Neural cell (in vitro differentiated cells): ENCODE measurements around the gene TRIM24. TPM values are rescaled to one million over a fixed set of nuclear protein-coding genes. Genes with fewer than 3 reads are reported as not detected.
"Not testable (repeated sequence)": the region's sequence is repeated elsewhere in the genome, so short reads cannot be mapped to it uniquely, and the experiment has no call there.

Experiments used
- H2AFZ ChIP-seq: fragments of 200-600, 300-800 bp; sonication (generic), shearing (Covaris generic); 2 replicates; pipeline ENCODE4 v1.6.0; 2014; ENCODE audit warnings: low read depth, mild to moderate bottlenecking, antibody characterized with exemption, low read length, moderate library complexity
- H3F3A ChIP-seq: fragments of 200-600 bp; shearing (Covaris generic); 2 replicates; pipeline ENCODE4 v1.6.1; 2016; ENCODE audit warnings: mild to moderate bottlenecking, moderate library complexity, mixed read lengths, antibody characterized with exemption, low read length; ENCODE audit not compliant: insufficient read depth, poor library complexity, severe bottlenecking
- H3K27ac ChIP-seq: fragments of 200-600, 300-800 bp; sonication (generic), shearing (Covaris generic); 2 replicates; pipeline ENCODE4 v1.5.1; 2014; ENCODE audit warnings: mild to moderate bottlenecking, low read length, moderate library complexity
- H3K27me3 ChIP-seq: fragments of 300-800, 200-600 bp; sonication (generic), shearing (Covaris generic); 2 replicates; pipeline ENCODE4 v1.6.0; 2014; ENCODE audit warnings: mild to moderate bottlenecking, low read depth, low read length, moderate library complexity; ENCODE audit not compliant: insufficient read depth
- H3K36me3 ChIP-seq: fragments of 300-800, 200-600 bp; sonication (generic), shearing (Covaris generic); 2 replicates; pipeline ENCODE4 v1.5.1; 2014; ENCODE audit warnings: mild to moderate bottlenecking, antibody characterized with exemption, low read length, moderate library complexity; ENCODE audit not compliant: insufficient read depth
- H3K4me2 ChIP-seq: fragments of 300-800, 200-600 bp; sonication (generic), shearing (Covaris generic); 2 replicates; pipeline ENCODE4 v1.6.0; 2014; ENCODE audit warnings: mild to moderate bottlenecking, low read length
- H3K4me3 ChIP-seq: fragments of 300-800, 200-600 bp; sonication (generic), shearing (Covaris generic); 2 replicates; pipeline ENCODE4 v1.5.1; 2014; ENCODE audit warnings: mild to moderate bottlenecking, low read length, moderate library complexity
- H3K79me2 ChIP-seq: fragments of 200-600 bp; shearing (Covaris generic); replicated peaks from 2 replicates; pipeline ENCODE4 v1.6.0; 2014; ENCODE audit warnings: mild to moderate bottlenecking, low read length, moderate library complexity; ENCODE audit not compliant: insufficient read depth
- H3K9ac ChIP-seq: fragments of 300-800, 200-600 bp; sonication (generic), shearing (Covaris generic); 2 replicates; pipeline ENCODE4 v1.6.1; 2016; ENCODE audit warnings: mild to moderate bottlenecking, low read length, mixed read lengths
- H3K9me2 ChIP-seq: fragments of 200-600 bp; shearing (Covaris generic); 2 replicates; pipeline ENCODE4 v1.6.1; 2016; ENCODE audit warnings: mild to moderate bottlenecking, low read length, mixed read lengths; ENCODE audit not compliant: insufficient read depth
- H3K9me3 ChIP-seq: fragments of 200-600, 300-800 bp; sonication (generic), shearing (Covaris generic); 2 replicates; pipeline ENCODE4 v1.6.1; 2016; ENCODE audit warnings: mild to moderate bottlenecking, mixed run types, low read length, moderate library complexity, mixed read lengths
- H4K20me1 ChIP-seq: fragments of 200-600 bp; shearing (Covaris generic); 2 replicates; pipeline ENCODE4 v1.6.1; 2016; ENCODE audit warnings: mild to moderate bottlenecking, mixed run types; ENCODE audit not compliant: insufficient read depth
- EP300 ChIP-seq: fragments of 450-650 bp; conservative IDR thresholded peaks from 2 replicates; pipeline ENCODE4 v1.6.1; 2014; ENCODE audit warnings: antibody characterized with exemption, mild to moderate bottlenecking, moderate library complexity; ENCODE audit not compliant: poor library complexity, severe bottlenecking
- EZH2 ChIP-seq: fragments of 200-600, 300-800 bp; shearing (Covaris generic), sonication (generic); IDR thresholded peaks from 2 replicates; pipeline ENCODE4 v1.6.1; 2014; ENCODE audit warnings: antibody characterized with exemption, low read length, borderline replicate concordance, mild to moderate bottlenecking; ENCODE audit not compliant: insufficient read depth, poor library complexity, severe bottlenecking
- MXI1 ChIP-seq: fragments of 450-650 bp; conservative IDR thresholded peaks from 2 replicates; pipeline ENCODE4 v1.6.1; 2014; ENCODE audit warnings: antibody characterized with exemption, mild to moderate bottlenecking; ENCODE audit not compliant: poor library complexity, severe bottlenecking
- POLR2AphosphoS5 ChIP-seq: IDR thresholded peaks from 2 replicates; pipeline ENCODE4 v1.6.1; 2012
- RAD21 ChIP-seq: fragments of 450-650 bp; conservative IDR thresholded peaks from 2 replicates; pipeline ENCODE4 v1.6.1; 2014; ENCODE audit warnings: antibody characterized with exemption, mild to moderate bottlenecking, moderate library complexity
- SMC3 ChIP-seq: fragments of 450-650 bp; conservative IDR thresholded peaks from 2 replicates; pipeline ENCODE4 v1.6.1; 2014; ENCODE audit warnings: antibody characterized with exemption, mild to moderate bottlenecking, moderate library complexity; ENCODE audit not compliant: poor library complexity
- TAF1 ChIP-seq: IDR thresholded peaks from 2 replicates; pipeline ENCODE4 v1.6.1; 2012; ENCODE audit warnings: low read depth
- polyA plus RNA-seq: library from polyadenylated mRNA; depleted of rRNA; stranded (reverse); fragments of >200 nt; gene quantifications from 2 replicates; pipeline ENCODE4 v1.2.3, GENCODE V29; 2014
- TF ChIP-seq, protein P1 (sequence below): fragments of 450-650 bp; IDR thresholded peaks from 2 replicates; pipeline ENCODE4 v1.5.1; 2014; ENCODE audit warnings: antibody characterized with exemption, mild to moderate bottlenecking, moderate library complexity; ENCODE audit not compliant: poor library complexity, severe bottlenecking
- TF ChIP-seq, protein P2 (sequence below): IDR thresholded peaks from 2 replicates; pipeline ENCODE4 v1.6.1; 2012; ENCODE audit warnings: borderline replicate concordance

TRIM24 gene
- polyA plus RNA-seq, 1 donor from 2014 or later: 47.1 TPM

DNA sequence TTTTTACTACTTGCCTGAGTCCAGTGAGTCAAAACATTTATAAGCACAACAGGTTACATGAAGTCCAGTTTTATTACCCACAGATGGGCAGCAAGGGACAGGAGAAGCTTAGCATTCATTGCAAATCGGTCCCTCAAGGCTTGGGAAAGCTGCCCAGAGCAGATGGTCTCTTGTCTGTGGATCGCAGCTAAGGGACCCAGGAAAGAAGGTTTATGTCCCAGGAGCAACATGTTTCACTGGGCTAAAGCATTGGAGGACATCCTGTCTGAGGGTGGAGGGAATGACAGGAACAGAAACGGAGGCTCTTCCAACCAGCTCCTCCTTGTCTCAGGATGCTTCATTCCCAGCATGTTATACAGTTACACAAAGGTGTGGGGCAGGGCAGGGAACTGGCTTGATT, 39.3 kb downstream of the TRIM24 start:
- TF ChIP-seq MXI1 (no peak), EP300 (no peak), TAF1 (no peak), RAD21 (no peak), EZH2 (no peak), POLR2AphosphoS5 (no peak), SMC3 (no peak)
- TF ChIP-seq, protein P1, sequence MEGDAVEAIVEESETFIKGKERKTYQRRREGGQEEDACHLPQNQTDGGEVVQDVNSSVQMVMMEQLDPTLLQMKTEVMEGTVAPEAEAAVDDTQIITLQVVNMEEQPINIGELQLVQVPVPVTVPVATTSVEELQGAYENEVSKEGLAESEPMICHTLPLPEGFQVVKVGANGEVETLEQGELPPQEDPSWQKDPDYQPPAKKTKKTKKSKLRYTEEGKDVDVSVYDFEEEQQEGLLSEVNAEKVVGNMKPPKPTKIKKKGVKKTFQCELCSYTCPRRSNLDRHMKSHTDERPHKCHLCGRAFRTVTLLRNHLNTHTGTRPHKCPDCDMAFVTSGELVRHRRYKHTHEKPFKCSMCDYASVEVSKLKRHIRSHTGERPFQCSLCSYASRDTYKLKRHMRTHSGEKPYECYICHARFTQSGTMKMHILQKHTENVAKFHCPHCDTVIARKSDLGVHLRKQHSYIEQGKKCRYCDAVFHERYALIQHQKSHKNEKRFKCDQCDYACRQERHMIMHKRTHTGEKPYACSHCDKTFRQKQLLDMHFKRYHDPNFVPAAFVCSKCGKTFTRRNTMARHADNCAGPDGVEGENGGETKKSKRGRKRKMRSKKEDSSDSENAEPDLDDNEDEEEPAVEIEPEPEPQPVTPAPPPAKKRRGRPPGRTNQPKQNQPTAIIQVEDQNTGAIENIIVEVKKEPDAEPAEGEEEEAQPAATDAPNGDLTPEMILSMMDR: no peak
- TF ChIP-seq, protein P2, sequence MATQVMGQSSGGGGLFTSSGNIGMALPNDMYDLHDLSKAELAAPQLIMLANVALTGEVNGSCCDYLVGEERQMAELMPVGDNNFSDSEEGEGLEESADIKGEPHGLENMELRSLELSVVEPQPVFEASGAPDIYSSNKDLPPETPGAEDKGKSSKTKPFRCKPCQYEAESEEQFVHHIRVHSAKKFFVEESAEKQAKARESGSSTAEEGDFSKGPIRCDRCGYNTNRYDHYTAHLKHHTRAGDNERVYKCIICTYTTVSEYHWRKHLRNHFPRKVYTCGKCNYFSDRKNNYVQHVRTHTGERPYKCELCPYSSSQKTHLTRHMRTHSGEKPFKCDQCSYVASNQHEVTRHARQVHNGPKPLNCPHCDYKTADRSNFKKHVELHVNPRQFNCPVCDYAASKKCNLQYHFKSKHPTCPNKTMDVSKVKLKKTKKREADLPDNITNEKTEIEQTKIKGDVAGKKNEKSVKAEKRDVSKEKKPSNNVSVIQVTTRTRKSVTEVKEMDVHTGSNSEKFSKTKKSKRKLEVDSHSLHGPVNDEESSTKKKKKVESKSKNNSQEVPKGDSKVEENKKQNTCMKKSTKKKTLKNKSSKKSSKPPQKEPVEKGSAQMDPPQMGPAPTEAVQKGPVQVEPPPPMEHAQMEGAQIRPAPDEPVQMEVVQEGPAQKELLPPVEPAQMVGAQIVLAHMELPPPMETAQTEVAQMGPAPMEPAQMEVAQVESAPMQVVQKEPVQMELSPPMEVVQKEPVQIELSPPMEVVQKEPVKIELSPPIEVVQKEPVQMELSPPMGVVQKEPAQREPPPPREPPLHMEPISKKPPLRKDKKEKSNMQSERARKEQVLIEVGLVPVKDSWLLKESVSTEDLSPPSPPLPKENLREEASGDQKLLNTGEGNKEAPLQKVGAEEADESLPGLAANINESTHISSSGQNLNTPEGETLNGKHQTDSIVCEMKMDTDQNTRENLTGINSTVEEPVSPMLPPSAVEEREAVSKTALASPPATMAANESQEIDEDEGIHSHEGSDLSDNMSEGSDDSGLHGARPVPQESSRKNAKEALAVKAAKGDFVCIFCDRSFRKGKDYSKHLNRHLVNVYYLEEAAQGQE: no peak
- Histone ChIP-seq H3K9me3 (no peaks in the 10 kb centered on the region), H3K79me2 (peaks cover 100% of the 10 kb centered on the region), H3K9me2 (no peaks in the 10 kb centered on the region), H2AFZ (no peak overlapping the region), H3K9ac (no peak overlapping the region), H3F3A (no peaks in the 10 kb centered on the region), H3K27ac (no peak overlapping the region), H3K36me3 (no peaks in the 10 kb centered on the region), H3K4me2 (no peak overlapping the region), H3K4me3 (no peak overlapping the region), H3K27me3 (no peaks in the 10 kb centered on the region), H4K20me1 (no peaks in the 10 kb centered on the region)

DNA sequence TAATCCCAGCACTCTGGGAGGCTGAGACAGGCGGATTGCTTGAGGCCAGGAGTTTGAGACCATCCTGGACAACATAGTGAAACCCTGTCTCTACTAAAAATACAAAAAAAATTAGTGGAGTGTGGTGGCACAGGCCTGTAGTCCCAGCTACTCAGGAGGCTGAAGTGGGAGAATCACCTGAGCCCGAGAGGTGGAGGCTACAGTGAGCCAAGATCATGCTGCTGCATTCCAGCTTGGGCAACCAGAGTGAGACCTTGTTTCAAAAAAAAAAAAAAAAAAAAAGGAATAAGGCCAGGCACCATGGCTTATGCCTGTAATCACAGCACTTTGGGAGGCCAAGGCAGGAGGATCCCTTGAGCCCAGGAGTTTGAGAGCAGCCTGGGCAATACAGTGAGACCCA, 40.2 kb downstream of the TRIM24 start:
- not testable (repeated sequence) for H4K20me1 ChIP-seq, H3K9ac ChIP-seq, H3K27ac ChIP-seq

DNA sequence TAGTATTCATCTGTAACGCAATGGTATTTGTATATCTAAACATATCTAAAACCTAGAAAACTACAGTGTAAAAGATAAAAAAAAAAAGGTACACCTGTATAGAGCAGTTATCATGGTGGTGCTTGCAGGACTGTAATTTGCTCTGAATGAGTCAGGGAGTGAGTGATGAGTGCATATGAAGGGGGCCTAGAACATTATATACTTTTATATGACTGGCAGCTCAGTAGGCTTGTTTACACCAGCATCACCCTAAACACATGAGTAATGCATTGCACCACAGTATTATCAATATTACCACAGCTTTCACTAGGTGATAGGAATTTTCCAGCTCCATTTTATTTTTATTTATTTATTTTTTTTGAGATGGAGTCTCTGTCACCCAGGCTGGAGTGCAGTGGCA, 40.8 kb downstream of the TRIM24 start:
- H3K36me3 ChIP-seq: no peaks in the 10 kb centered on the region
- H3K9ac ChIP-seq: no peak overlapping the region
- no peak overlapping the region for H3K4me3 ChIP-seq
- H3K27ac ChIP-seq: no peak overlapping the region
- H3K9me2 ChIP-seq: no peaks in the 10 kb centered on the region
- no peak overlapping the region for H2AFZ ChIP-seq
- TF ChIP-seq EP300: no peak
- TF ChIP-seq EZH2: no peak
- no peak for TF ChIP-seq SMC3
- no peak for TF ChIP-seq MXI1
- H3K27me3 ChIP-seq: no peaks in the 10 kb centered on the region
- peaks cover 100% of the 10 kb centered on the region for H3K79me2 ChIP-seq
- H3K9me3 ChIP-seq: no peaks in the 10 kb centered on the region
- no peaks in the 10 kb centered on the region for H4K20me1 ChIP-seq
- no peaks in the 10 kb centered on the region for H3F3A ChIP-seq
- no peak overlapping the region for H3K4me2 ChIP-seq

More for the DNA sequence above, 40.2 kb downstream of the TRIM24 start:
- H3K4me3 ChIP-seq, H2AFZ ChIP-seq, H3F3A ChIP-seq, H3K27me3 ChIP-seq, H3K4me2 ChIP-seq, H3K36me3 ChIP-seq, H3K9me2 ChIP-seq, H3K9me3 ChIP-seq: not testable (repeated sequence)
- H3K79me2 ChIP-seq: peaks cover 100% of the 10 kb centered on the region
